ENCODE data around the gene SPSB2.
"Not testable (repeated sequence)": the region's sequence is repeated elsewhere in the genome, so short reads cannot be mapped to it uniquely, and the experiment has no call there.

SPSB2 gene

GRCh38 chr12:6899837-6900519, 26.9 kb upstream of the SPSB2 start:
- peak; percentile 76 for DNase-seq

GRCh38 chr12:6899427-6899826, 26.3 kb upstream of the SPSB2 start:
- no peak for DNase-seq

GRCh38 chr12:6896846-6897435, 23.8 kb upstream of the SPSB2 start:
- no peak for DNase-seq

DNA sequence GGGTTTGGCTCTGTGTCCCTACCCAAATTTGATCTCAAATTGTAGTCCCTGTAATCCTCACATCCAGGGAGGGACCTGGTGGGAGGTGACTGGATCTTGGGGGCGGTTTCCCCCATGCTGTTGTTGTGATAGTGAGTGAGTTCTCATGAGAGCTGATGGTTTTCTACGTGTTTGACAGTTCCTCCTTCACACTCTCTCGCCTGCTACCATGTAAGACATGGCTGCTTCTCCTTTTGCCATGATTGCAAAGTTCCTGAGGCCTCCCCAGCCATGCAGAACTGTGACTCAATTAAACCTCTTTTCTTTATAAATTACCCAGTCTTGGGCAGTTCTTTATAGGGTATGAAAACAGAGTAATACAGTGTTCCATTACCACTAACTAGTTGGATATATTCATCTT, 21.2 kb upstream of the SPSB2 start:
- DNase-seq: no peak

GRCh38 chr12:6892683-6893082, 19.6 kb upstream of the SPSB2 start:
- not testable (repeated sequence) for DNase-seq

DNA sequence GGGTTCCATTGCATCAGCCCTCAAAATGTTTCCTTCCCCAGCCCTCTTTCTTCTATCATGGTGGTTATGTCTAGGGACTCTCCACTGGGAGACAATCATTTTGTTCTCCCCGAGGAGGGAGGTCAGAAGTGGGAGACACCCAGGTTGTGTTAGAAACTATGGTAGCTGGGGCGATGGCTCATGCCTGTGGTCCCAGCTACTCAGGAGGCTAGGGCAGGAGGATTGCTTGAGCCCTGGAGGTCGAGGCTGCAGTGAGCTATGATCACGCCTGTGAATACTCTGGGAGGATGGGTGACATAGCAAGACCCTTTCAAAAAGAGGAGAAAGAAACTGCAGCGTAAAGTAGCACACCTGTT, 18.5 kb upstream of the SPSB2 start:
- no peak for DNase-seq

DNA sequence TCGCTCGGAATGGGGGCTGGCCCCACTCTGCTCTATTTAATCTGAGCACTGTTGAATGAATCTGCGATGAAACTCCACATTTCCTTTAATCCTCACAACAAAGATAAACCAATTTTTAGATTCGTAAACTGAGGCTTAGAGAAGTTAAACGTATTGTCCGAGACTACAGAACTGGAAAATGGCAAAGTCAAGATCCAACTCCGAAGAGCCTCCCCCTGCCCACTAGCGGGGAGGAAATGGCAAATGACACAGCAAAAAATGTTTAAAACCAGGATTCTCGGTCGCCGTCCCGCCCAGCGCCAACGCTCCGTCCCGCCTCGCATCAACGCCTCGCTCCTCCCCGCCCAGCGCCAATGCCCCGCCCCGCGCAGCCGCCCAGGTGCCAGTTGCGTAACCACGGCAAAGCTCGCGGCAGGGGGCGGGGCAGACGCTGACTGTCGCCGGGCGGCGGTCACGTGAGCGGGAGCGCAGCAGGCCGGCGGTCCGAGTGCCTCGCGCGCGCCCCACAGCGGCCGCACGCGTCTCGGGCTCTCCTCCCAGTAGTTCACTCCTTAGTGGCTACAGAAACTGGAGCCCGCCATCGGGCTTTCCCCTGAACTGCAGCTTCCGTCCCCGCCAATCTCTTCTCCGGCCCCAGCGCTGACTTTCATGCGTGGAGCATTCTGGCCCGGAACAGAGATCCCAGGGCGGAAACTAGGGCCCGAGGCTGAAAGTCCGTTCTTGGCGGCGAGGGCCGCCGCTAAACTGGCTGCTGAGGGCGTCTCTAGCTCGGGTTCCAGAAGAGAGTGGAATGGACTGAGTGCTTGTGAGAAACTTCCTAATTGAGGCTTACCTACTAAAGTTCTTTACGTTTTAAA, 17.9 kb upstream of the SPSB2 start:
- DNase-seq: peak; percentile 99

DNA sequence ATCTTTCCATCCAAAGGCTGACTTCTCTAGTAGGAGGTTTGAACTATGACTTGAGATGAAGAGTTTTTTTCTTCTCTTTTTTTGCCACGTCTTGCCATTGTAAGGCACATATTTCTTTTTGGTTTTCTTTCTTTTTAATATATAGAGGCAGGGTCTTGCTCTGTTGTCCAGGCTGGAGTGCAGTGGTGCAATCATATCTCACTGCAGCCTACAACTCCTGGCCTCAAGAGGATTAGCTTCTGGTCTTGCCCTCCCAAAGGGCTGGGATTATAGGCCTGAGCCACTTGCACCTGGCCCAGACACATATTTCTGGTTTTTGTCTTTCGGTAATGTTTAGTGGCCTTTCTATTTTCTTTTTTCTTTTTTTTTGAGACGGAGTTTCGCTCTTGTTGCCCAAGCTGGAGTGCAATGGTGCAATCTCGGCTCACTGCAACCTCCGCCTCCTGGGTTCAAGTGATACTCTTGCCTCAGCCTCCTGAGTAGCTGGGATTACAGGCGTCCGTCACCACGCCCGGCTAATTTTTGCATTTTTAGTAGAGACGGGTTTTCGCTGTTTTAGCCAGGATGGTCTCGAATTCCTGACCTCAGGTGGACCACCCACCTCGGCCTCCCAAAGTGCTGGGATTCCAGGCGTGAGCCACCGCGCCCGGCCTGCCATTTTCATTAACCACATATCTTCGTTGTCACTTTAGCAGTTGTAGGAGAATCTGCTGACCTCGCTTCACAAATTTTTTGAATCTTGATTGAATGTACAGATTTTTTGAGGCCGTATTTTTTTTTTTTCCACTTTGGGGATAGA, 16.9 kb upstream of the SPSB2 start:
- not testable (repeated sequence) for DNase-seq

GRCh38 chr12:6888794-6889193, 15.7 kb upstream of the SPSB2 start:
- DNase-seq: not testable (repeated sequence)

DNA sequence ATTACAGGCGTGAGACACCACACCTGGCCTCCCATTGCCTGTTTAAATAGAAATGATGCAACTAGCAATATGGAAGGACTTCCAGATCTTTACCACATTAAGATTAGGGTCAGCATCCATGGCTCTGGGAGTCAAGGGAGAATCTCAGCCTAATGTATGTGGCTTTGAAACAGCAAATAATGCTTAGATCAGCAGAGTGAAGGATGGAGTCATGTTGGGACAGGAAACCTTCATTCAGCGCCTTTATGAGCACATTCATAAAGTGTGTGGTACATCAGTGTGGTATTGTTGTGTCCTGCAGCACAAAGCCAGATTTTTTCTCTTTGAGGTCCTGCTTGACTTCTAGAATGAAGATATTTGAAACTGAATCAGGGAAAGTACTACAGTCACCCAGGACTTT, 15.3 kb upstream of the SPSB2 start:
- no peak for DNase-seq

- no peak for DNase-seq
These were observed 14.4 kb upstream of the SPSB2 start for GRCh38 chr12:6887460-6887859.

GRCh38 chr12:6886206-6886999, 13.3 kb upstream of the SPSB2 start:
- DNase-seq: peak; percentile 17

DNA sequence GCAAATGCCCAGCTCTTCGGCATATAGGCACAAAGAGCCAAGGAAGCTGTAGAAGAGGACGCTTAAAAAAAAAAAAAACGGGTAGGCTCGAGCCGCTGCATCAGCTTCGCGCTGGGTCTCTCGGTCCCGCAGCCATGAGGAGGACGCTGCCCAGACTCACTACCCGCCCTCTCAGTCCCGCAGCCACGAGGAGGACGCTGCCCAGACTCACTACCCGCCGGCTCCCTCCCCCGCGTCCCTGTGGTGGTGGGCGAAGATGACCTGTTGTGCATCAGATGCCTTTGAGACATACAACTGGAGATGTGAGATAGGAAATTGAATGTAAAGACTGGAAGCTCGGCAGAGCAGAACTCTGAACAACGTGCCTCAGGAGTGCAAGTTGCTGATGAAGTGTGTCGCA, 11.4 kb upstream of the SPSB2 start:
- DNase-seq: no peak

GRCh38 chr12:6883683-6884082, 10.6 kb upstream of the SPSB2 start:
- DNase-seq: no peak

- no peak for DNase-seq
These were observed 10.1 kb upstream of the SPSB2 start for GRCh38 chr12:6883252-6883651.

- DNase-seq: not testable (repeated sequence)
These were observed 6.7 kb upstream of the SPSB2 start for GRCh38 chr12:6879824-6880223.

DNA sequence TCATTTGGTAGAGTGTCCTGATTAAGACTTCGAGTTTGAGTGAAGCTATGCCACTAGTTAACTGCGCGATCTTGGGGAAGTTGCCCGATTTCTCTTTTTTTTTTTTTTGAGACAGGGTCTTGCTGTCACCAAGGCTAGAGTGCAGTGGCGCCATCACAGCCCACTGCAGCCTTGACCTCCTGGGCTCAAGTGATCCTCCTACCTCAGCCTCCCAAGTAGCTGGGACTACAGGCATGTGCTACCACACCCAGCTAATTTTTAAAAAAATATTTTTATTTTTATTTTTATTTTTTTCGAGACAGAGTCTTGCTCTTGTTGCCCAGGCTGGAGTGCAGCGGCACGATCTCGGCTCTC, 889 bp upstream of the SPSB2 start:
- DNase-seq: not testable (repeated sequence)

GRCh38 chr12:6872073-6873048, 742 bp downstream of the SPSB2 start:
- DNase-seq: peak; percentile 91

DNA sequence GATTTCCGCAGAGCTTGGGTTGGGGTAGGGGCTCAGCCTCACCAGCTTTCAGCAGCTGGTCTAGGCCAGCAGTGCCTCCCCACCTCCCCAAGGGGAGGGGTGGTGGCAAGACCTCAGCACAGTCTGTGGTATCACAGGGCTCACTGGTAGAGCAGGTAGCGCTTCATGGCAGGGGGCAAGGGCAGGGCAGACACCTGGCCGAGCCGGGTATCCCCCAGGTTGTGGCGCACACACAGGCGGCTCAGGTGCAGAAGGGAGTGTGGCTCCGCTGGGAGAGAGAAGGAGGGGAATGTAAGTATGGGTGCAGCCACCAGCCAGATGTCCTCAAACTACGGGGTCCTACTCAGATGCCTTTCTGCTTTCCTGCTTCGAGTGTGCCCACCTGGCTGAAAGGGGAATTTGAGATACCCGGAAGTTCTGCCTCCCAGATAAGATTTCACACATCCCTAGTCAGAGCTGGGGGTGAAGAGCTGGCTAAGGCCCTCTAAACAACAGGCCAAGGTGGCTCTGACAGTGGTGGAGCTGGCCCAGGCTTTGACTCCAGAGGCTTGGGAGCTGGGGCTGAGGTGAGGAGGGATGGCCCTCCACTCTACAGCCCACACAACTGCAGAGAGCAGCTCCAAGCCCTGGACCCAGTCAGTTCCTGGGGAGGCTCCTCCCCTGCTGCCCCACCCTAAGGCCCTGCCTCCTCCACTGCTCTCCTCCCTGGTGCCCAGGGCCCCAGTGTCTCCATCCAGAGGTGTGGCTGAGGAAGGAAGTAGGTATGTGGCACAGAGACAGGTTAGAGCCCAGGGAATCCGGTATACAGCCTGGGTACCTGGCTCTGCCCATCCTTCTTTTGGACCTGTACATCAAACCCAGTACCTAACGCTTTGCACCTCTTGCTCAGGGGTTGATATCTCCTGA, 1.8 kb downstream of the SPSB2 start:
- peak; percentile 58 for DNase-seq

- not testable (repeated sequence) for DNase-seq
These were observed 2.8 kb downstream of the SPSB2 start for GRCh38 chr12:6870304-6870703.
